Measurements from ENCODE around the gene SSR4.

Gene SSR4

DNA sequence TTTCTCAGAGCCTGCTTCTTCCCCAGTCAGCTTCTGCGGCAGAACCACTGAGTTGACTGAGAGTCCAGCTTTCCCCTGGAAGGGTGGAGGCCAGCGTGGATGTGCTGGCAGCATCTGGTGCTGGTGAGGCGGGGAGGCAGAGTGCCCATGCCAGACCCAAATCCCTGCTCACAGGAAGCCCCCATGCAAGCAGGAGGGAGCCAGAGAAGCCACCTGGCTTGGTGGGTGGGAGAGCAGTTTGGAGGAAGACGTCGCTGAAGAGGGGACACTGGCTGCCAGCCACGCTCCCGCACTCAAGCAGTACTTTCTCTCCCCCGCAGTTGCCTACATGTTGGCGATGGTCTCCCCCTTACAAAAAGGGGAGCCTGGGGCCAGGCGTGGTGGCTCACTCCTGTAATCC, 29.9 kb downstream of the SSR4 start:
- H3K4me1 Mint-ChIP-seq = peaks cover 42% of the 10 kb centered on the region
- no peak for ATAC-seq
- no peak for DNase-seq (ENCODE audit: low spot score in 2 of 2)
- H3K9me3 Mint-ChIP-seq = no peaks in the 10 kb centered on the region
- peaks cover 5% of the 10 kb centered on the region for H3K36me3 Mint-ChIP-seq
- no peak overlapping the region for H3K4me3 Mint-ChIP-seq
- H3K27ac Mint-ChIP-seq = no peak overlapping the region

DNA sequence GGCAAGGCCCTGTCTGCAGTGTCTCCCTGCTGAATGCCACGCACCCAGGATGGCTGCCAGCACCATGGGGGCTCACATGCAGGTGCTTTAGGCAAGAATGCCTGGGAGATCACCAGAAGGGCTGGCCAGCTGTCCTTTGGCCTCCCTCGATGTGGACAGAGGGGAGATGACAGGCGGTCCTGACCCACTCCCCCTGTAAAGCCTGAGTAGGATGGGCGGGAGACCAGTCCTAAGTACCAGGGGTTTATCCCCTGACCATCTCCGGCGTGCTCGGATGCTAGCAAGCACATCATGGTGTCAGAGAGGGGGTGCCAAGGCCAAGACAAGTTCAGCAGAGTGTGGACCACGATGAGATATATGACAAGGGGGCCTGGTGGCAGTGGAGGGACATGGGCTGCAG, 30.6 kb downstream of the SSR4 start:
- H3K4me3 Mint-ChIP-seq = no peak overlapping the region
- H3K9me3 Mint-ChIP-seq = no peaks in the 10 kb centered on the region
- no peak for ATAC-seq
- no peak overlapping the region for H3K27ac Mint-ChIP-seq
- DNase-seq (ENCODE audit: low spot score in 2 of 2) = no peak
- peaks cover 5% of the 10 kb centered on the region for H3K36me3 Mint-ChIP-seq
- peaks cover 37% of the 10 kb centered on the region for H3K4me1 Mint-ChIP-seq

DNA sequence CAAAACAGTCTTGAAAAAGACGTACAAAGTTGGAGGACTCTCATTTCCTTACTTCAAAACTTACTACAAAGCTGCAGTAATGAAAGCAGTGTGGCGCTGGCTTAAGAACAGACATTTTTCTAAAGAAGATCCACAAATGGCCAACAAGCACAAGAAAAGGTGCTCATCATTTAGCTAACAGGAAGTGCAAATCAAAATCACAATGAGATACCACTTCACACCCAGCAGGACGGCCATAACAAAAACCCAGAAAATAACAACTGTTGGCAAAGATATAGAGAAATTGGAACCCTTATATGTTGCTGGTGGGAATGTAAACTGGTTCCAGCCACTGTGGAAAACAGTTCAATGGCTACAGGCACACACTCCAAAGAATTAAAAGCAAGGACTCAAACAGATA, 32.5 kb downstream of the SSR4 start:
- DNase-seq (ENCODE audit: low spot score in 2 of 2) = no peak
- H3K4me3 Mint-ChIP-seq = no peak overlapping the region
- no peak overlapping the region for H3K27ac Mint-ChIP-seq
- H3K4me1 Mint-ChIP-seq = peaks cover 25% of the 10 kb centered on the region
- ATAC-seq = no peak
- H3K36me3 Mint-ChIP-seq = peaks cover 5% of the 10 kb centered on the region
- no peaks in the 10 kb centered on the region for H3K9me3 Mint-ChIP-seq

DNA sequence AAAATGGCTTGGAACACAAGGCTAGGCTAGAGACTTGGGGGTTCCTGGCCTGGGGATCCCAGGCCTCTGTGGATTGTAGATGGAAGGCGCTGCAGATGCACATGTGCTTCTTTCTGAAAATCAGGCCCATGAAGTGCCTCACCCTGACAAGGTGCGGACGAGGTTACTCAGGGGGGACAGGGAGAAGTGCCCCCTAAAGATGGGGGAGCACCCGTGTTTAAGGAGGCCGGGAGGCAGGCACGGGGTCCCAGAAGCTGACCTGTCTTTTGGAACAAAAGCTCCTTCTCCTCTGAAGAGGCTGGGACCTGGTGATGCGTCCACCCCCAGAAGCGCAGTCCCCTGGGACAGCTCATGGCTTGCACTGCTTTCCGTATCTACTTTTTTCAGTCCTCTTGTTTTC, 33.4 kb downstream of the SSR4 start:
- Mint-ChIP-seq H3K9me3 (no peaks in the 10 kb centered on the region), H3K27ac (no peak overlapping the region), H3K4me3 (no peak overlapping the region), H3K36me3 (peaks cover 5% of the 10 kb centered on the region), H3K4me1 (peaks cover 17% of the 10 kb centered on the region)
- DNase-seq (ENCODE audit: low spot score in 2 of 2) (no peak), ATAC-seq (no peak)

DNA sequence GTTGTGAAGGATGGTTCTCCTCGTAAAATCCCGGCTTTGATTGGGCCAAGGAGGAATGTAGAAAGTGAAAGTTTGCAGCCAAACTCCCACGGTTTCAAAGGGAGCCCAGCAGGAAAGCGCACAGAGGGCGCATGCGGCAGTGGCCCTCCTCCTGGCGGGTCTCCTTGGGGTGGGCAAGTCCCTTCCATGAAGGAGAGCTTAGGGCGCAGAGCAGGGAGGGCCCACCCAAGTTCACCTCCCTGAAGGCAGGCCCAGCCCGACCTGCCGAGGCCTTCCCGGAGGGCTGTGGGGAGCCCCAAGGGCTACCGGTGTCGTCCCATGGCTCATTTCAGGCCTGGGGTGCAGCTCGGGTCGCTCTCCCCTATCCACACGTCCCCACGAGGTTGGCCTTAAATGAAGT, 33.8 kb downstream of the SSR4 start:
- peak overlapping the region; percentile 61 for H3K4me3 Mint-ChIP-seq
- H3K9me3 Mint-ChIP-seq = no peaks in the 10 kb centered on the region
- peaks cover 5% of the 10 kb centered on the region for H3K36me3 Mint-ChIP-seq
- DNase-seq (ENCODE audit: low spot score in 2 of 2) (no peak), ATAC-seq (no peak)
- peaks cover 17% of the 10 kb centered on the region for H3K4me1 Mint-ChIP-seq
- H3K27ac Mint-ChIP-seq = no peak overlapping the region

DNA sequence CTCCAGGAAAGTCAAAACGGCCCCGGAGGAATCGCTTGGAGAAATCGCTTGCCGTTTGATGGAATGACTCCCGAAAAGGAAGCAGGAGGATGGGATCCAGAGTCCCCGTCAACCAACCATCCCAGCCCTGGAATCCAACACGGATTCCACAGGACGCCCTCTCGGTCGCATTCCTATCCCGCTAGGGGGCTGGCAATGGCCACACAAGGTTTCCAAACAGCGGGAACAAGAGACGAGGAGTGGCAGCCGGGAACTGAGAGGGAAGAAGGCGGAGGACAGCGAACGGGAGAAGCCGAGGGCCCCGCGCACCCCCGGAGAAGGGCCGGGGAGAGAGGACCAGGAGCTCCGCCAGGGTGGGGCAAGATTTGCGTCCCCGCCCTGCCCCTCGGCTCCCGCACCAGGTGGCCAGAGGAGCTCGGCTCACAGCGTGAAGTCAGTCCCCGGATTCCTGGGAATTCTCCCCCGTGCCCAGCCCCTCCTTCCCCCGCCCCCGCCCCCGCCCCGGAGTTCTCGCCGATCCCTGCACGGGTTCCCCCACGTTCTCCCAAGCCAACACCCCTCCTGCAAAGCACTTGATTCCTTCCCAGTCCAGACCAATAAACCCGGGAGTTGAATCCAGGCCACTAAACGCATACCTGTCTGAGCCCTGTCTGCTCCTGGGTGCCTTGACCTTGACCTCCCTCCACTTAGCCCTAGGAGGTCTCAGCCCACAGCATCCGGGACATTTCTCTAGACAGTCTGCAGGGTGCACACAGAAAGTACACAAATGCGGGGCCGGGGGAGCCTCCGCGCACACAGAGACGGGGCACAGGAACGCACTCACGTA, 34.5 kb downstream of the SSR4 start:
- H3K36me3 Mint-ChIP-seq = peaks cover 5% of the 10 kb centered on the region
- peak overlapping the region; percentile 61 for H3K4me3 Mint-ChIP-seq

DNA sequence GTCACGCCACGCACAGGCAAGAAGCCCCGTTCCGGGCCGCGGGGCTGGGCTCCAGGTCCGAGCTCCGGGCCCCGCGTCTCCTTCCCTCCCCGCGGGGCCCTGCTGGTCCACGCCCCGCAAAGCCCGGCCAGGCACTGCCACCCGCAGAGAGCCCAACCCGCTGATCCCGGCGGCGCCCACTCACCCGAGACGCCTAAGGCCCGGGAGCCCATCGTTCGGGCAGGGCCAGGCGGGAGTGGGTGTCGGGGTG, 35.0 kb downstream of the SSR4 start:
- DNase-seq (ENCODE audit: low spot score in 2 of 2) = no peak
- peaks cover 13% of the 10 kb centered on the region for H3K4me1 Mint-ChIP-seq
- no peaks in the 10 kb centered on the region for H3K9me3 Mint-ChIP-seq
- peak overlapping the region; percentile 61 for H3K4me3 Mint-ChIP-seq
- peaks cover 5% of the 10 kb centered on the region for H3K36me3 Mint-ChIP-seq
- peak; percentile 35 for ATAC-seq
- H3K27ac Mint-ChIP-seq = no peak overlapping the region

More for the DNA sequence above, 34.5 kb downstream of the SSR4 start:
- DNase-seq (ENCODE audit: low spot score in 2 of 2) (no peak), ATAC-seq (peak; percentile 53)
- Mint-ChIP-seq H3K4me1 (peaks cover 13% of the 10 kb centered on the region), H3K9me3 (no peaks in the 10 kb centered on the region), H3K27ac (no peak overlapping the region)

DNA sequence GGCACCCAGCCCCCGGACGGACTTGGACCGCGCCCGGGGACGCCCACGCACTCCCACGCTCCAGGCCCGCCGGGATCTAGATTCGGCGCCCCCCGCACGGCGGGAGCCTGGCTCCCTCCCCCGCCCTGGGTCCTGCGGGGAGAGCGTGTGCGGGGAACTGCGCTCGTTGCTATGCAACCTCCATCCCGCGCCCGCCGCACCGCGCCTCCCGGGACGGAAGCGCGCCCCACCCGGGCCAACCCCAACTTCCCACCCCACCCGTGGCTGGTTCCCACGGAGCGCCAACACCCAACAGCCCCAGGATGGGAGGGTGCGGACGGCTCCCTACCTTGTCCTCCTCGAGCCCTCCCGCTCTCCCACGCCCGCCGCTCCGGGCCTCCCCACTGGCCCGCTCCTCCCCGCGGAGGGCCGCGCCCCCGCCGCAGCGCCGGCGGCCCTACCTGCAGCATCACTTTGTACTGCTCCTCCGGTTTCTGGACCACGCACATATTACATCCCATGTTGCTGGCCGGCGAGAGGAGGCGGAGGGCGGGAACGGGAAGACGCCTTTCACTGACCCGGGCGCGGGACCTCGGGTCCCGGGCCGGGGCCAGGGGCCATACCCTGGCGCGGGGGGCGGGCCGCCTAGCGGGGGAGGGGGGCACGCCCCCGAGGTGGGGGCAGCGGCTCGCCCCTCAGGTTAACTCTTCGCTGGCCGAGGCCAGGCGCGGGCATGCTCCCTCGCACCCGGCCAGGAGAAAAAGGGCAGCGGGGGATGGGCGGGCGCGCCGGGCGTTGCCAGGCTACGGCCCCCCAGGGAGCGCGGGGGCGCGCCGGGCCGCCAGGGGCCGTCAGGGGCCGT, 35.6 kb downstream of the SSR4 start, which contains the start of gene PDZD4:
Gene PDZD4 (minus strand): TSS at position 746 of the 841 bp plus-strand sequence. CDS start 246 bp downstream, at position 500.
- Mint-ChIP-seq H3K4me1 (peaks cover 13% of the 10 kb centered on the region), H3K27ac (no peak within 1 kb of the TSS), H3K36me3 (peaks cover 5% of the 10 kb centered on the region), H3K4me3 (peak within 1 kb of the TSS; percentile 61), H3K9me3 (no peaks in the 10 kb centered on the region)
- DNase-seq (ENCODE audit: low spot score in 2 of 2) (no peak), ATAC-seq (peak; percentile 73)

DNA sequence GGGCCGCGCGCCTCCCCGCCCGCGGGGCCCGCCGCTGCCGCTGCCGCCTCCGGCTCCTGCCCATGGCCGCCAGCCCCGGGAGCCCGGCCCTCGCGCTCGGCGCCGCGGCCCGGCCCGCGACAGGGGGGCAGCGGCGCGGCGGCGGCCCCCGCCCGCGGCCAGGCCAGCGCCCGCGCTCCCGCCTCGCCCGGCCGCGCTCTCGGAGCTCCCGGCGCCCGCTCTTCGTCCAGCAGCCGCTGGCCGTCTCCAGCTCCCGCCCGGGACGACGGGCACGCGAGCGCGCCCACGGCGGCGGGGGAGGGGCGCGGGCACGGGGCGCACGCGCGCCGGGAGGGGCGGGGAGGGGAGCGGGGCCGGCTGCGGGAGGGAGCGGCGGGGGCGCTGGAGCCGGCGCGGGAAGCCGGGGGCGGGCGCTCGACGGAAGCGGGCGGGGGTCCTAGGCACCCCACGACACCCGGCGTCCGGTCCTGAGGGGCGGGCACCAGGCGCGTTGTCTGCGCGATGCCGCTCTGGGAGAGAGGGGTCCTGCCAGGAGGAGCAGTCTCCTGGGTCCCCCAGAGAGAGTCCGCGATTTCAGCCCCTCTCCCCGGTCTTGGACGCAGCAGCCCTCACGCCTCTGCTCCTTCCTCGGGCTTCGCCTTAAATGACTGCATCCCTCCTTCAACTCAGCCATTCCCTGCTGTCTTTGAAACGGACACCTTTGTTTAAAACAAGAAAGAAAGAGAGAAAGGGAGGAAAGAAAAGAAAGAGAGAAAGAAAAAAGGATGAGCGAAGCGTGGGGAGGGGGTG, 36.4 kb downstream of the SSR4 start:
- DNase-seq (ENCODE audit: low spot score in 2 of 2) (no peak), ATAC-seq (peak; percentile 46)
- Mint-ChIP-seq H3K4me3 (no peak overlapping the region), H3K4me1 (peaks cover 13% of the 10 kb centered on the region), H3K9me3 (no peaks in the 10 kb centered on the region), H3K27ac (no peak overlapping the region), H3K36me3 (peaks cover 5% of the 10 kb centered on the region)

DNA sequence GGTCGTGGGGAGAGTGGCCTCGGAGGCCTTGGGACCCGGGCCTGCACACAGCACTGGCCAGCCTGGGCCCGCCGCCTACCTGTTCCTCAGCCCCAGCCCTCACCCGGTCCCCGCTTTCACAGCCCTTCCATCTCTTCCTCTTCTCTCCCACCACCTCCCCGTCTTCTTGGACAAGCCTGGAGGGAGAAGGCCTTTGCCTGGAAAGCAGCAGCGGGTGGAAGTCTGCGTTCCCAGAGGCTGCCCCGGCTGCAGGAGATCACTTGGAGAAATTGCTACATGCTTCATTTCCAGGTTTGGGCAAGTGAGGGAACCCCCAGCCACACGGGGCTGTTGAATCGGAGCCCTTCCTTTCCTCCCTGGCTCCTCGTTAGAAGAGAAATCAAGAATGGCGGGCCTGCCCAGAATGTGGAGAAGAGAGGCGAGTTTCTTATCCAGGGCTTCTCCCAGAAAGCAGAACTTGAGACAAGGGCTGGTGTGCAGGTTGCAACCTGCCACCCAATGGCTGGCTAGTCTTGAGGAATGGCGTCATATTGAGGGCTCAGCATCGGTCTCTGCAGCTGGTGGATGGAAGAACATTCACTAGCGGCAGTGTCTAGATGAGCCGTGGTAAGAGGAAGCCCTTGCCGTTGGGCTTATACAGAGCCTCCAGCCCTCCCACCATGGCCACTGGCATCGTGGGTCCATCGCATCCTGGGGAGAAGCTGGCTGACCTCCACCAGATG, 37.1 kb downstream of the SSR4 start:
- no peaks in the 10 kb centered on the region for H3K9me3 Mint-ChIP-seq
- no peak for DNase-seq (ENCODE audit: low spot score in 2 of 2)
- H3K36me3 Mint-ChIP-seq = peaks cover 5% of the 10 kb centered on the region
- H3K27ac Mint-ChIP-seq = no peak overlapping the region
- H3K4me1 Mint-ChIP-seq = peaks cover 13% of the 10 kb centered on the region
- H3K4me3 Mint-ChIP-seq = no peak overlapping the region
- no peak for ATAC-seq

DNA sequence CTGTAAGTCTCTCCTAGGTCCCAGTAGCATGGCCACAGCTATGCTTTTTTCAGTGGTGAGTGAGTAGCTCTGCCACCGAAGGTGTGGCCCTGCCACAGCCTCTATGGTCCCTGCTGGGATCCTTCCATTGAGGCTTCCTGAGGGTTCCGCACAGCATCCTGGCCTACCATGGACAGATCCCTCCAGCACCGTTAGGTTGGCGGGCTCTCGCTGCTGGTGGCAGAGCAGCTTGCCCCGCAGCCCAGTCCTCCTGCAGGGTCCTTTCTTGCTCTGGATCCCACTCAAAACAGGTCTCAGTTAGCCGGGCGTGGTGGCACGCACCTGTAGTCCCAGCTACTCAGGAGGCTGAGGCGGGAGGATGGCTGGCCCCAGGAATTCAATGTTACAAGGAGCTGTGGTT, 38.3 kb downstream of the SSR4 start:
- no peak overlapping the region for H3K27ac Mint-ChIP-seq
- no peak overlapping the region for H3K4me3 Mint-ChIP-seq
- ATAC-seq = no peak
- no peak for DNase-seq (ENCODE audit: low spot score in 2 of 2)
- no peaks in the 10 kb centered on the region for H3K36me3 Mint-ChIP-seq
- peaks cover 3% of the 10 kb centered on the region for H3K4me1 Mint-ChIP-seq
- no peaks in the 10 kb centered on the region for H3K9me3 Mint-ChIP-seq

DNA sequence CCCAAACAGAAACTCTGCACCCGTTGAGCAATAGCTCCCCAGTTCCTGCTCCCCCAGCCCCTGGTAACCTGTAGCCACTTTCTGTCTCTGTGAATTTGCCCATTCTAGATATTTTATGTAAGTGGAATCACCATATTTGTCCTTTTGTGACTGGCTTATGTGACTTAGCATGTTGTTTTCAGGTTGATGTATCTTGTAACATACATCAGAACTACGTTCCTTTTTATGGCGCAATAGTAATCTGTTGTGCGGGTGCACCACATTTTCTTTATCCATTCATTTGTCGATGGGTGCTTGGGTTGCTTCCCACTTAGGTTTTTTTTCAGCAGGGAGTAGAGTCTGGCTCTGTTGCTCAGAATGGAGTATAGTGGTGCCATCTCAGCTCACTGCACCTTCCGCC, 42.5 kb downstream of the SSR4 start:
- Mint-ChIP-seq H3K9me3 (no peaks in the 10 kb centered on the region), H3K4me1 (no peaks in the 10 kb centered on the region)

DNA sequence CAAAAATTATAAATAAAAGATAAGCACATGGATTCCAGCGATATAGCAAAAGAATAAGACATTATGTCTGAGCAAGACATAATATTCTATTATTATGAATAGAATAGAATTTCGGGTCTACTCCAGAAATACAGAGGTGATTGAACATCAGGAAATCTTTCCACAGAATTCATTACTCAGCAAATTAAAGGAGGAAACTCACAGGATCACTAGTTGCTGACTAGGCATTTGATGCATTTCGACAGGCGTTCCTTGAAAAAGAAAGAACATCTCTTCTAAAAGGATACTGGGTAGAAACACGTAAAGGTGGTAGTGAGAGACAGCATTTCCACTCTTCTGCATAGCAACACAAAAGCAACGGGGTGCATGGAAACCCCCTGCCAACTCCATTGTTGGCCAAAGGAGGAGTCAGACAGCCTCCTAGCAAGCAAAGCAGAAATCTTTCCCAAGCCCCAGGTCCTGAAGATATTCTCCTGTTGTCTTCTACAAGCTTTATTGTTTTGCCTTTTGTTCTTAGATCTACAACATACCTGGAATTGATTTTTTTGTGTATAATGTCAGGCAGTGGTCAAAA, 50.1 kb downstream of the SSR4 start:
- Mint-ChIP-seq H3K4me3 (no peak overlapping the region), H3K36me3 (no peaks in the 10 kb centered on the region), H3K4me1 (no peaks in the 10 kb centered on the region), H3K9me3 (no peaks in the 10 kb centered on the region), H3K27ac (no peak overlapping the region)
- DNase-seq (ENCODE audit: low spot score in 2 of 2) (no peak), ATAC-seq (no peak)

More for the DNA sequence above, 42.5 kb downstream of the SSR4 start:
- Mint-ChIP-seq H3K4me3 (no peak overlapping the region), H3K27ac (no peak overlapping the region), H3K36me3 (no peaks in the 10 kb centered on the region)
- DNase-seq (ENCODE audit: low spot score in 2 of 2) (no peak), ATAC-seq (no peak)

DNA sequence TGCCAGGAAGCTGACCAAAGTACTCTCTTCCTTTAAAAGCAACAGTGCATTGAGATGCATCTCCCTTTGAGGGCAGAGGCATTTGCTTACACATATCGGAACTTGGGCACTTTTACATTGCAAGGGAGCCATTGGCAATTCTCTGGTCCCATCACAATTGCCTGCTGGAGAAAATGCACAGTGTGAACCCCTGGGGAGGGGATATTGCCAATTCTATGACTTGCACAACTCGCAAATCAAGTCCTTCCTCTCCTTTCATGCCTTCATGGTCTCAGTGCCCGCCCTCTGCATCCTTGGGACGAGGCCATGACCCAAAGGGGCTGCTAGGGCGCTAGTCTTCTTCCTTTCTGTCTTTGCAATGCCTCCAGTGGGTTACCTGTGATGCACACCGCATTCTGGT, 50.7 kb downstream of the SSR4 start:
- no peak for ATAC-seq
- H3K4me3 Mint-ChIP-seq = no peak overlapping the region
- no peaks in the 10 kb centered on the region for H3K36me3 Mint-ChIP-seq

DNA sequence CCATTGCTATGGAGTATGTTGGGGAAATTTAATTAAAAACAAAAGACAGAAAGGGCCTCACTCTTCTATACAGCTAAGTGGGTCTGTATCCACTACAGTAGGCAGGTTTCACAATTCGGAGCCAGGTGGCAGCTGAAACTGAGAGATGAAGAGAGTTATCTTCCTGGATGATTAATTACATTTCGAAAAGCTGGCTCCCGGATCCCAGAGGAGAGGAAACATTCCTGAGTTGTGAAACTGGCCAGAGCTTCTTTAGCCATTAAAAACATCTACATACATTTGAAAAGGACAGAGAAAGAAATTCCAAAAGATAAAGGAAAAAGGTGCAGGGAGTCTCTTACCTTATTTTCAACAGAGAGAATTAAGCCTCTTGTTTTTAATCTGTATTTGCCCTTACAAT, 51.4 kb downstream of the SSR4 start:
- no peaks in the 10 kb centered on the region for H3K9me3 Mint-ChIP-seq
- H3K36me3 Mint-ChIP-seq = no peaks in the 10 kb centered on the region
- H3K4me1 Mint-ChIP-seq = no peaks in the 10 kb centered on the region
- H3K27ac Mint-ChIP-seq = no peak overlapping the region
- DNase-seq (ENCODE audit: low spot score in 2 of 2) (no peak), ATAC-seq (no peak)
- no peak overlapping the region for H3K4me3 Mint-ChIP-seq

More for the DNA sequence above, 50.7 kb downstream of the SSR4 start:
- no peak for DNase-seq (ENCODE audit: low spot score in 2 of 2)
- Mint-ChIP-seq H3K27ac (no peak overlapping the region), H3K4me1 (no peaks in the 10 kb centered on the region), H3K9me3 (no peaks in the 10 kb centered on the region)

All from stimulated activated effector memory CD8-positive, alpha-beta T cell treated with anti-CD3 and anti-CD28 coated beads, Interleukin-12 subunit alpha, Interleukin-12 subunit beta, amount 100 ng/mL, for 72 hours (primary cell).